Spleen (tissue), 11 donors: Measurements from ENCODE around the gene TBC1D16. TPM values are rescaled to one million over a fixed set of nuclear protein-coding genes. Genes with fewer than 3 reads are reported as not detected.

ENCODE experiments used
- DNase-seq: peaks from one replicate; pipeline ENCODE4 v3.0.0-alpha.2; 2020
- H3K27ac ChIP-seq, 8 donors: fragments of 200-600 bp; sonication (generic) in 7 of 8; 1 replicate in 4 of 8; 2 replicates in 4 of 8; pipeline versions ENCODE4 v1.5.0 to v1.8.0; 2016 to 2021; ENCODE audit warnings: inconsistent platforms in 4 of 8, mild to moderate bottlenecking in 4 of 8, moderate library complexity in 1 of 8
- H3K27me3 ChIP-seq, 7 donors: fragments of 200-600 bp; sonication (generic) in 6 of 7; replicated peaks in 1 of 7; 1 replicate in 4 of 7; 2 replicates in 3 of 7; pipeline versions ENCODE4 v1.5.0 to v1.8.0; 2016 to 2021; ENCODE audit warnings: inconsistent platforms in 3 of 7, mild to moderate bottlenecking in 1 of 7
- H3K36me3 ChIP-seq, 6 donors: fragments of 200-600 bp; sonication (generic) in 5 of 6; 1 replicate in 4 of 6; 2 replicates in 2 of 6; pipeline versions ENCODE4 v1.5.0 to v1.8.0; 2016 to 2021; ENCODE audit warnings: inconsistent platforms in 2 of 6
- H3K4me1 ChIP-seq, 6 donors: fragments of 200-600 bp; sonication (generic) in 5 of 6; 1 replicate in 3 of 6; 2 replicates in 3 of 6; pipeline versions ENCODE4 v1.5.0 to v1.8.0; 2016 to 2021; ENCODE audit warnings: inconsistent platforms in 3 of 6
- H3K4me3 ChIP-seq, 8 donors: fragments of 200-600 bp; sonication (generic) in 7 of 8; 1 replicate in 4 of 8; 2 replicates in 4 of 8; pipeline versions ENCODE4 v1.5.0 to v1.8.0; 2016 to 2021; ENCODE audit warnings: inconsistent platforms in 4 of 8, mild to moderate bottlenecking in 4 of 8, moderate library complexity in 2 of 8
- H3K9me3 ChIP-seq, 8 donors: fragments of 200-600 bp; sonication (generic) in 7 of 8; 1 replicate in 4 of 8; 2 replicates in 4 of 8; pipeline versions ENCODE4 v1.5.0 to v1.8.0; 2016 to 2021; ENCODE audit warnings: inconsistent platforms in 4 of 8
- POLR2A ChIP-seq, 3 donors: fragments of 450-650 bp; IDR thresholded peaks; one replicate each; pipeline ENCODE4 v1.5.1; 2017; ENCODE audit warnings: antibody characterized with exemption in 3 of 3, mild to moderate bottlenecking in 1 of 3
- POLR2AphosphoS5 ChIP-seq, 3 donors: sonication (generic); formaldehyde crosslinking; IDR thresholded peaks; one replicate each; pipeline ENCODE4 v1.5.1; 2017; ENCODE audit warnings: antibody characterized with exemption in 3 of 3
- WGBS, 5 donors: extraction: QIAGEN DNeasy Blood & Tissue Kit in 3 of 5; methylation state at CpG; one replicate each; pipeline versions ENCODE4 v1.1.5 to v1.1.7; 2013 to 2018; 5-methylcytosine and 5-hydroxymethylcytosine counted together
- intact Hi-C: fragments of 100-400 bp; cut with DNase I; formaldehyde crosslinking; loops from one replicate; pipeline ENCODE4 v1.15.0; 2023; ENCODE audit warnings: low total_unique reads
- polyA plus RNA-seq, 3 donors: library from polyadenylated mRNA; stranded (reverse); fragments of 200-250 nt; gene quantifications; one replicate each; pipeline ENCODE4 v1.2.1, GENCODE V29; 2013
- total RNA-seq, 7 donors: library from RNA; depleted of rRNA in 3 of 7; stranded (reverse); fragments of >200 nt in 3 of 7; fragmentation: NEBNext Ultra II Directional in 4 of 7; extraction: Animal tissue kit (Norgen Biotek cat#: 25700) in 4 of 7; gene quantifications; one replicate each; pipeline versions ENCODE4 v1.1.0 to v1.2.1, GENCODE V29; 2016 to 2021
- TF ChIP-seq, protein P1 (sequence below), 11 experiments: fragments of 200-600 bp in 7 of 11; fragments of 450-650 bp in 4 of 11; sonication (generic) in 4 of 11; IDR thresholded peaks in 8 of 11; conservative IDR thresholded peaks in 3 of 11; 1 replicate in 7 of 11; 2 replicates in 4 of 11; pipeline versions ENCODE4 v1.4.0 to v1.8.0; 2016 to 2021; ENCODE audit warnings: antibody characterized with exemption in 11 of 11, inconsistent platforms in 4 of 11, mild to moderate bottlenecking in 1 of 11
- donor health status: healthy with polysubstance abuse.
- donor health status: DM: no; HTN: no; CAD: no; lungs with moderate emphysema.
- donor health status: DM: no; HTN: no; CAD: no.
- donor health status: Bipolar disorder and iron deficiency.
- donor health status: healthy.
- donor health status: DM: no; HTN: no; CAD: no.
- donor health status: DM: yes; HTN: yes; CAD: no.

The TBC1D16 gene
- total and polyA plus RNA-seq, 10 donors: 1.3 to 33.6 (median 15.7) TPM

DNA sequence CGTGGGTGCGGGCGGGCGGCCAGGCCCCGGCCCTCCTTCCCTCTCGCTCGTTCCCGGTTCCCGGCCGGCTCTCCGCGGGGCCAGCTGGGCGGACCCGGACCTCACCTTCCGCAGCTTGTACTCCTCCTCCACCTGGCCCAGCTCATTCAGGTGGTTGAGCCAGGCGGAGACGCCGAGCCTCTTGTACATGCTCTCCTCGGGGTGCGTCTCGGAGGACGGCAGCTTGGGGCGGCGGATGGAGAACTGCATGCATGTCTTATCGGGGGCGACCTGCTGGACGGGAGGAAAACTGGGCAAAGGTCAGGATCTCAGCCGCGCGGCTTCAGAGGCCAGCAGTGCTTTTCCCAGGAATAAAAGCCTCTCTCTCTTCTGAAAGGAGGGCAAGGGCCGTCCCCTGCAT is 85.4 kb downstream of the TBC1D16 start:
- no peak for TF ChIP-seq POLR2AphosphoS5 (IDR thresholded peaks at IDR 0.05)
- TF ChIP-seq, protein P1, sequence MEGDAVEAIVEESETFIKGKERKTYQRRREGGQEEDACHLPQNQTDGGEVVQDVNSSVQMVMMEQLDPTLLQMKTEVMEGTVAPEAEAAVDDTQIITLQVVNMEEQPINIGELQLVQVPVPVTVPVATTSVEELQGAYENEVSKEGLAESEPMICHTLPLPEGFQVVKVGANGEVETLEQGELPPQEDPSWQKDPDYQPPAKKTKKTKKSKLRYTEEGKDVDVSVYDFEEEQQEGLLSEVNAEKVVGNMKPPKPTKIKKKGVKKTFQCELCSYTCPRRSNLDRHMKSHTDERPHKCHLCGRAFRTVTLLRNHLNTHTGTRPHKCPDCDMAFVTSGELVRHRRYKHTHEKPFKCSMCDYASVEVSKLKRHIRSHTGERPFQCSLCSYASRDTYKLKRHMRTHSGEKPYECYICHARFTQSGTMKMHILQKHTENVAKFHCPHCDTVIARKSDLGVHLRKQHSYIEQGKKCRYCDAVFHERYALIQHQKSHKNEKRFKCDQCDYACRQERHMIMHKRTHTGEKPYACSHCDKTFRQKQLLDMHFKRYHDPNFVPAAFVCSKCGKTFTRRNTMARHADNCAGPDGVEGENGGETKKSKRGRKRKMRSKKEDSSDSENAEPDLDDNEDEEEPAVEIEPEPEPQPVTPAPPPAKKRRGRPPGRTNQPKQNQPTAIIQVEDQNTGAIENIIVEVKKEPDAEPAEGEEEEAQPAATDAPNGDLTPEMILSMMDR (IDR thresholded peaks at IDR 0.05 in 8 of 11, conservative IDR thresholded peaks at IDR 0.05 in 3 of 11): no peak
- TF ChIP-seq POLR2A (IDR thresholded peaks at IDR 0.05): no peak
- intact Hi-C loops: no loop called here
- Histone ChIP-seq H3K4me3 (no peak overlapping the region), H3K4me1 (peaks cover 6 to 28% (median 22%) of the 10 kb centered on the region in 6 donors), H3K9me3 (no peaks in the 10 kb centered on the region), H3K36me3 (peaks cover 0 to 51% (median 0%) of the 10 kb centered on the region in 6 donors), H3K27me3 (no peaks in the 10 kb centered on the region), H3K27ac (no peak overlapping the region)
- no peak for DNase-seq
- 92 to 96% (median 94%) methylated on average over 31 of the region's 31 CpGs for WGBS, 5 donors

DNA sequence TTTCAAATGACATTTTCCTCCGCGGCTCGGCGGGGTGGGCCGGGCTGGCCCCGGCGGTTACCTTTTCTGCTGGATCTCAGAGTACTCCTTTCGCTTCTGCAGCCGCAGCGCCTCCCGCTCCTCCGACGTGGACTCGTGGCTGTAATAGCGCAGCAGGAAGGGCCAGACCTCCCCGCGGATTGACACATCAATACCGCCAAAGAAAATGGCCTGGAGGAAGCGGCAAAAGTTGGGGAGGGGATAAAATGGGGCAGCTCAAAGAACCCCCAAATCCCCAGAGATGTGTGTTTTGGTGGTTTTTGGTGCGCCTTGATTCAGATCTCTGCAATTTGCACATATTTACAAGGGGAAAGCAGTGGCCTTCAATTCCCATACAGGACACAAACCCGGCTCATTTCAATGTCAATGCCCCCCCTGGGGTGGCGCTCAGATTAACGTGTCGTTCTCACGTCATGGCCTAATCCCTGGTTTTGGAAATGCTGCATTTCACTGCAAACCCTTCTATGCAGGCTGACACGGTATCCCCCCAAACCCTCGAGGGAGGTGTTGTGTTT is 85.9 kb downstream of the TBC1D16 start:
- H3K4me3 ChIP-seq: no peak overlapping the region
- peaks cover 6 to 28% (median 22%) of the 10 kb centered on the region in 6 donors for H3K4me1 ChIP-seq
- TF ChIP-seq, protein P1 (IDR thresholded peaks at IDR 0.05 in 8 of 11, conservative IDR thresholded peaks at IDR 0.05 in 3 of 11): no peak
- TF ChIP-seq POLR2A (IDR thresholded peaks at IDR 0.05) (no peak), POLR2AphosphoS5 (IDR thresholded peaks at IDR 0.05) (no peak)
- no peak for DNase-seq
- H3K27ac ChIP-seq: no peak overlapping the region
- H3K9me3 ChIP-seq: no peaks in the 10 kb centered on the region
- peaks cover 0 to 57% (median 2%) of the 10 kb centered on the region in 6 donors for H3K36me3 ChIP-seq
- intact Hi-C loops: no loop called here
- H3K27me3 ChIP-seq: no peaks in the 10 kb centered on the region
- WGBS, 5 donors: 91 to 93% (median 93%) methylated on average over 27 of the region's 27 CpGs

DNA sequence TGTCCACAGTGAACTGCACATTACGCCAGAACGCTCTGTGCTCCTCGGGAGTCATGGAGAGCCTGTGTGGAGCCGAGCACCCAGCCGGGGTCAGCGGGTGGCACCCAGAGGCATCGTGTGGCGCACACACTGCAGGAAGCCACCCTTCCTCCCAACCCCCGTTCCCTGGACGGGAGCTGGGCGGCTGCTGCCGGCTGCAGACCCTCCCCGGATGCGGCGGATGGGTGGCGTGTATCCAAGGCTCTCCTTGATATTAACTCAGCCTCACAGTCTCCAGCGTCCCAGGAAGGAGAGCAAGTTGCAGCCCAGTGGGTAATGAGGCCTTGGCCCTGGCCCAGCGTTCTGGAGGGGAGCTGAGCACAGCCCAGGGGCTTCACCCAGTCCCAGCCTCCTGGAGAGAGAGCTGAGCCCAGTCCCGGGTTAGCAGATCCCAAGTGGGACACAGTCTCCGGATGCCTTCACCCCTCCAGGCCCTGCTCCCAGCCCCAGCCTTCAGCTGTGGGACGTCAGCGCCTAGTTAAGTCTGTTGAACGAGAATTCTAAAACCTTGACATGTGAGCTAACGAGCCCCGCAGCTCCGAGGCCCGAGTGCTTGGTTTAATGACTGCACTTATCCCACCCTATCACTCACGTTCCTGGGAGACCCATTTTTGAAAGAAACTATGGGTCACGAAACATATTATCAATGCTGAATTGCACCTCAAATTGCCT is 86.6 kb downstream of the TBC1D16 start:
- H3K4me3 ChIP-seq: no peak overlapping the region
- peaks cover 6 to 28% (median 22%) of the 10 kb centered on the region in 6 donors for H3K4me1 ChIP-seq
- no peaks in the 10 kb centered on the region for H3K9me3 ChIP-seq
- H3K27me3 ChIP-seq: no peaks in the 10 kb centered on the region
- WGBS, 5 donors: 92 to 94% (median 93%) methylated on average over 12 to 29 of the region's 29 CpGs
- no peak overlapping the region for H3K27ac ChIP-seq
- intact Hi-C loops: no loop called here
- no peak for TF ChIP-seq POLR2AphosphoS5 (IDR thresholded peaks at IDR 0.05)
- TF ChIP-seq, protein P1 (IDR thresholded peaks at IDR 0.05 in 8 of 11, conservative IDR thresholded peaks at IDR 0.05 in 3 of 11): no peak
- TF ChIP-seq POLR2A (IDR thresholded peaks at IDR 0.05): no peak
- peaks cover 0 to 63% (median 5%) of the 10 kb centered on the region in 6 donors for H3K36me3 ChIP-seq
- peak; percentile 65 for DNase-seq

DNA sequence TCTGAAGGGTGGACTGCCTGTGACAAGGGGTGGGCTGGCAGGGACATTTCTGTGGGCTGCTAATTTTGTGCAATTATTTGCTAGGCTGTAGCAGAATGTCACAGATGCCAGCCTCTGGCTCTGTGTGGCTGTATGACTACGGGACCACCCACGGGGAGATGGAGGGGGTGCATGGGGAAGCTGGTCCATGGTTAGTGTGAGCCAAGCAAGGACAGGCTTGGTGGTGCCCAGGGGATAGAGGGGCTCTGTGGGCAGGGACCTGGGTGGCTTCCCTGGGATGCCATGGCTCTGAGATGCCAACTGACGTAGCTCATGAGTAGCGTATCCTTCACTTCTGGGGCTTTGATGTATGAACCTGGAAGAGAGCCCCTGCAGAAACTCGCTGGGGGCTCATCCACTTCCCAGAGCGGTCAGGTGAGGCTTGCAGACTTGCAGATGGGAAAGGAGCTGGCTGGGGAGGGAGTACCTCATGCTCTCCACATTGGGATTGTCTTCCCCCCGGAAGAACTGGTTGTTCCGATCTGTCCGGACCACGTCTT is 87.2 kb downstream of the TBC1D16 start:
- intact Hi-C loops: no loop called here
- WGBS, 5 donors: 83 to 99% (median 95%) methylated on average over 10 of the region's 10 CpGs
- peak; percentile 49 for DNase-seq

More for the DNA sequence above, 87.2 kb downstream of the TBC1D16 start:
- no peak overlapping the region for H3K4me3 ChIP-seq
- H3K27ac ChIP-seq: no peak overlapping the region
- TF ChIP-seq POLR2A (IDR thresholded peaks at IDR 0.05) (no peak), POLR2AphosphoS5 (IDR thresholded peaks at IDR 0.05) (no peak)
- TF ChIP-seq, protein P1 (IDR thresholded peaks at IDR 0.05 in 8 of 11, conservative IDR thresholded peaks at IDR 0.05 in 3 of 11): no peak
- H3K9me3 ChIP-seq: no peaks in the 10 kb centered on the region
- peaks cover 6 to 27% (median 21%) of the 10 kb centered on the region in 6 donors for H3K4me1 ChIP-seq
- peaks cover 0 to 69% (median 7%) of the 10 kb centered on the region in 6 donors for H3K36me3 ChIP-seq
- H3K27me3 ChIP-seq: no peaks in the 10 kb centered on the region
